Right kidney (tissue), 9 donors: ENCODE data around the gene TMEM30B.
"Not testable (repeated sequence)": the region's sequence is repeated elsewhere in the genome, so short reads cannot be mapped to it uniquely, and the experiment has no call there.

Source experiments
- DNase-seq: peaks from one replicate; pipeline ENCODE4 v3.0.0-alpha.2; 2016
- long read RNA-seq, 8 donors: transcript quantifications; one replicate each; lab custom pipeline, GENCODE V29; 2026

The TMEM30B gene
- long read RNA-seq, donor 1, full-length matches to known transcripts, result 6 of 6 reads
- long read RNA-seq, donor 1, partial matches to known transcripts, result 0 of 6 reads
- long read RNA-seq, donor 1, other reads (novel, unspliced or antisense), result 0 of 6 reads
- long read RNA-seq, donor 2, full-length matches to known transcripts, result 7 of 7 reads
- long read RNA-seq, donor 2, partial matches to known transcripts, result 0 of 7 reads
- long read RNA-seq, donor 2, other reads (novel, unspliced or antisense), result 0 of 7 reads
- long read RNA-seq, donor 3, full-length matches to known transcripts, result 9 of 9 reads
- long read RNA-seq, donor 3, partial matches to known transcripts, result 0 of 9 reads
- long read RNA-seq, donor 3, other reads (novel, unspliced or antisense), result 0 of 9 reads
- long read RNA-seq, donor 4, full-length matches to known transcripts, result 18 of 18 reads
- long read RNA-seq, donor 4, partial matches to known transcripts, result 0 of 18 reads
- long read RNA-seq, donor 4, other reads (novel, unspliced or antisense), result 0 of 18 reads
- long read RNA-seq, donor 5, full-length matches to known transcripts, result 7 of 7 reads
- long read RNA-seq, donor 5, partial matches to known transcripts, result 0 of 7 reads
- long read RNA-seq, donor 5, other reads (novel, unspliced or antisense), result 0 of 7 reads
- long read RNA-seq, donor 6, full-length matches to known transcripts, result 16 of 16 reads
- long read RNA-seq, donor 6, partial matches to known transcripts, result 0 of 16 reads
- long read RNA-seq, donor 6, other reads (novel, unspliced or antisense), result 0 of 16 reads
- long read RNA-seq, donor 7, result 0 reads
- long read RNA-seq, donor 8, full-length matches to known transcripts, result 19 of 19 reads
- long read RNA-seq, donor 8, partial matches to known transcripts, result 0 of 19 reads
- long read RNA-seq, donor 8, other reads (novel, unspliced or antisense), result 0 of 19 reads

GRCh38 chr14:61281186-61281947 is at the start of gene TMEM30B:
TSS of gene TMEM30B (minus strand) at chr14:61281338. CDS start at chr14:61281147, 191 bp downstream.
- DNase-seq, result no peak

- no peak for DNase-seq
Measured at GRCh38 chr14:61330511-61330910, 49.4 kb upstream of the TMEM30B start.

- no peak for DNase-seq
Measured at GRCh38 chr14:61329478-61330051, 48.4 kb upstream of the TMEM30B start.

- no peak for DNase-seq
Measured at GRCh38 chr14:61328626-61329262, 47.6 kb upstream of the TMEM30B start.

- DNase-seq, result no peak
Measured at GRCh38 chr14:61326847-61327246, 45.7 kb upstream of the TMEM30B start.

GRCh38 chr14:61326146-61326545 is 45.0 kb upstream of the TMEM30B start:
- no peak for DNase-seq

GRCh38 chr14:61325166-61325565 is 44.0 kb upstream of the TMEM30B start:
- no peak for DNase-seq

- no peak for DNase-seq
Measured at GRCh38 chr14:61323970-61324369, 42.8 kb upstream of the TMEM30B start.

GRCh38 chr14:61322799-61323290 is 41.7 kb upstream of the TMEM30B start:
- no peak for DNase-seq

GRCh38 chr14:61322011-61322798 is 41.1 kb upstream of the TMEM30B start:
- peak; percentile 59 for DNase-seq

GRCh38 chr14:61321385-61322010 is 40.4 kb upstream of the TMEM30B start, which contains the start of gene PRKCH:
TSS of gene PRKCH (plus strand) at chr14:61321579. CDS start at chr14:61322102, 523 bp downstream.
- peak; percentile 76 for DNase-seq

GRCh38 chr14:61320806-61321384 is 39.8 kb upstream of the TMEM30B start:
- no peak for DNase-seq

GRCh38 chr14:61320170-61320569 is 39.0 kb upstream of the TMEM30B start:
- not testable (repeated sequence) for DNase-seq

GRCh38 chr14:61319706-61320105 is 38.6 kb upstream of the TMEM30B start:
- DNase-seq, result no peak

- DNase-seq, result no peak
Measured at GRCh38 chr14:61319086-61319485, 37.9 kb upstream of the TMEM30B start.

GRCh38 chr14:61315313-61315712 is 34.2 kb upstream of the TMEM30B start:
- no peak for DNase-seq

GRCh38 chr14:61308701-61309100 is 27.6 kb upstream of the TMEM30B start:
- DNase-seq, result not testable (repeated sequence)

GRCh38 chr14:61308198-61308597 is 27.1 kb upstream of the TMEM30B start:
- no peak for DNase-seq

GRCh38 chr14:61304688-61305087 is 23.6 kb upstream of the TMEM30B start:
- DNase-seq, result no peak
